H1 (cell line): Measurements from ENCODE around the gene DRC3. TPM values are rescaled to one million over a fixed set of nuclear protein-coding genes. Genes with fewer than 3 reads are reported as not detected.

ENCODE experiments used
- ASH2L ChIP-seq: fragments of 200-600, 300-600 bp; sonication (generic); IDR thresholded peaks from one replicate; pipeline ENCODE4 v1.7.1; 2017; ENCODE audit warnings: low read length
- JUN ChIP-seq: IDR thresholded peaks from 2 replicates; pipeline ENCODE4 v1.6.1; 2011; ENCODE audit warnings: low read depth, mild to moderate bottlenecking, improper control_type of control experiment, low read length
- SIRT6 ChIP-seq: IDR thresholded peaks from one replicate; pipeline ENCODE4 v1.7.1; 2012; ENCODE audit warnings: low read length, inconsistent platforms
- TAF1 ChIP-seq: IDR thresholded peaks from 2 replicates; pipeline ENCODE4 v1.6.1; 2011; ENCODE audit warnings: mild to moderate bottlenecking, low read depth, low read length
- TBP ChIP-seq: IDR thresholded peaks from 2 replicates; pipeline ENCODE4 v1.6.1; 2011; ENCODE audit warnings: low read depth, low read length, improper control_type of control experiment
- polyA plus RNA-seq, 7 experiments: library from polyadenylated mRNA; depleted of rRNA in 3 of 7; stranded (reverse) in 5 of 7; unstranded in 2 of 7; fragments of >200 nt in 5 of 7; fragments of 200-250 nt in 2 of 7; gene quantifications; 1 replicate in 5 of 7; 2 replicates in 1 of 7; 4 replicates in 1 of 7; pipeline versions ENCODE4 v1.2.1 to v1.2.3, GENCODE V29; 2011 to 2013; ENCODE audit warnings: missing spikeins in 2 of 7, mixed read lengths in 2 of 7
- total RNA-seq: library from RNA; stranded (reverse); fragmentation: NEBNext Ultra II Directional; extraction: Animal tissue kit (Norgen Biotek cat#: 25700); gene quantifications from 2 replicates; pipeline ENCODE4 v1.2.1, GENCODE V29; 2021
- TF ChIP-seq, protein P1 (sequence below), 3 experiments: IDR thresholded peaks; 1 replicate in 2 of 3; 2 replicates in 1 of 3; pipeline versions ENCODE4 v1.5.1 to v1.6.1; 2011; ENCODE audit warnings: low read length in 3 of 3, mild to moderate bottlenecking in 3 of 3, inconsistent platforms in 2 of 3, low read depth in 1 of 3, moderate library complexity in 1 of 3; ENCODE audit not compliant: insufficient read depth in 1 of 3; ENCODE audit errors: control extremely low read depth in 1 of 3

DRC3 gene
- total and polyA plus RNA-seq, 2 of the 8 experiments (the other 6 are each of a cell fraction or from before 2014, with no cell fraction given) = 0.59 TPM; not detected in 1

DNA sequence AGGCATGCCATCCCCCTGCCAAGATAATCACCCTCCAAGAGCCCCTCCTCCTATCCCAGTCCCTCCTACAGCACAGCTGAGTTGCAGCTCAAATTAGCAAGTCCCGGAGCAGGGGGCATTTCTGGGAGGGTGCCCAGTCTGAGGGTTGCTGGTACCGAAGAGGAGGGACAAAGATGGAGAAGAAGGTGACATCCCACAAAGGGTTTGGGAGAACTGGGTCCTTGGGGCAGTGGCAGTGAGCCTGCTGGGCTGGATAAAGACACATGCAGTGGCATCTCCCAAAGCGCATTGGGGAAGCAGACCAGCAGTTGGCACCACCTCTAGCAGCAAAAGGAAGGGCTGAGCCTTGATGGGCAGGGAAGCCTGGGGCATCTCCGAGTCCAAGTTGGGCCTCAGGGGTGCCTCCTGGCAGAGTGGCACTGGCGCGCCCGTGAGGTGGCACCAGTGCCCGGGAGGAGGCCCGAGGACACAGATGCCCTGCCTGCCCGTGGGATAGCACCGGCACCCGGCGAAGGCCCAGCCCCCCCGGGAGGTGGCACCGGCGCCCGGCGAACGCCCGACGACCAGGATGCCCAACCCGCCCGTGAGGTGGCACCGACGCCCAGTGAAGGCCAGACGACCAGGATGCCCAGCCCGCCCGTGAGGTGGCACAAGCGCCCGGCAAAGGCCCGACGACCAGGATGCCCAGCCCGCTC lies 1.1 kb upstream of the DRC3 start (continued):
- TF ChIP-seq JUN = no peak
- TF ChIP-seq, protein P1, sequence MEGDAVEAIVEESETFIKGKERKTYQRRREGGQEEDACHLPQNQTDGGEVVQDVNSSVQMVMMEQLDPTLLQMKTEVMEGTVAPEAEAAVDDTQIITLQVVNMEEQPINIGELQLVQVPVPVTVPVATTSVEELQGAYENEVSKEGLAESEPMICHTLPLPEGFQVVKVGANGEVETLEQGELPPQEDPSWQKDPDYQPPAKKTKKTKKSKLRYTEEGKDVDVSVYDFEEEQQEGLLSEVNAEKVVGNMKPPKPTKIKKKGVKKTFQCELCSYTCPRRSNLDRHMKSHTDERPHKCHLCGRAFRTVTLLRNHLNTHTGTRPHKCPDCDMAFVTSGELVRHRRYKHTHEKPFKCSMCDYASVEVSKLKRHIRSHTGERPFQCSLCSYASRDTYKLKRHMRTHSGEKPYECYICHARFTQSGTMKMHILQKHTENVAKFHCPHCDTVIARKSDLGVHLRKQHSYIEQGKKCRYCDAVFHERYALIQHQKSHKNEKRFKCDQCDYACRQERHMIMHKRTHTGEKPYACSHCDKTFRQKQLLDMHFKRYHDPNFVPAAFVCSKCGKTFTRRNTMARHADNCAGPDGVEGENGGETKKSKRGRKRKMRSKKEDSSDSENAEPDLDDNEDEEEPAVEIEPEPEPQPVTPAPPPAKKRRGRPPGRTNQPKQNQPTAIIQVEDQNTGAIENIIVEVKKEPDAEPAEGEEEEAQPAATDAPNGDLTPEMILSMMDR (IDR thresholded peaks at IDR 0.05; ENCODE audit: control extremely low read depth in 1 of 3, insufficient read depth in 1 of 3, low read depth in 1 of 3, low read length in 3 of 3) = no peak
- no peak for TF ChIP-seq ASH2L
- TF ChIP-seq TAF1 = no peak
- TF ChIP-seq TBP = no peak
- TF ChIP-seq SIRT6 = no peak
